K562 (cell line): Measurements from ENCODE around the gene BTRC. TPM values are rescaled to one million over a fixed set of nuclear protein-coding genes. Genes with fewer than 3 reads are reported as not detected.

Experiments used
- ATAC-seq: fragments of 200-7000 bp; cut with Tn5 transposase; 3 replicates; pipeline ENCODE4 v1.9.1; 2020; ENCODE audit warnings: moderate library complexity
- BruUV-seq: library from RNA; stranded (reverse); fragments of 400-500 nt; replicated peaks from 2 replicates; lab custom pipeline; 2021; lab: Mats Ljungman, UMichigan
- CTCF ChIA-PET: fragments of 300-600 bp; formaldehyde crosslinking; extraction: SDS; loops from one replicate; lab custom pipeline; 2021; ENCODE audit warnings: low intra/inter-chr PET ratio; lab: Yijun Ruan, JAX
- POLR2A ChIA-PET: fragments of 300-600, 350-650 bp; sonication (Branson Sonifier 250); formaldehyde crosslinking; extraction: SDS; loops from one replicate; lab custom pipeline; 2021; ENCODE audit warnings: antibody characterized with exemption, inconsistent platforms; lab: Yijun Ruan, JAX
- DNase-seq, 4 experiments: peaks; one replicate each; pipeline versions ENCODE4 v3.0.0 to v3.0.0-alpha.2; 2011 to 2018; ENCODE audit warnings: low spot score in 3 of 4, mixed read lengths in 3 of 4; ENCODE audit errors: extremely low read depth in 1 of 4
- FAIRE-seq: peaks from 2 replicates; lab custom pipeline; 2011; peaks lifted over from hg19 to GRCh38; lab: Jason Lieb, UNC
- H2AFZ ChIP-seq: 2 replicates; pipeline ENCODE4 v1.6.0; 2011; ENCODE audit warnings: low read depth, low read length, control low read depth, inconsistent platforms
- H3K27ac ChIP-seq: fragments of 200-600 bp; 3 replicates; pipeline ENCODE4 v1.8.0; 2011; ENCODE audit warnings: low read depth, mild to moderate bottlenecking, control low read depth, inconsistent platforms, low read length, moderate library complexity, mixed read lengths; ENCODE audit errors: extremely low read depth
- H3K27me3 ChIP-seq, 2 experiments: fragments of 300-600 bp in 1 of 2; 2 replicates in 1 of 2; 3 replicates in 1 of 2; pipeline versions ENCODE4 v1.6.0 to v1.8.0; 2011; ENCODE audit warnings: inconsistent platforms in 2 of 2, low read length in 2 of 2, mild to moderate bottlenecking in 1 of 2, mixed read lengths in 1 of 2, moderate library complexity in 1 of 2; ENCODE audit not compliant: control insufficient read depth in 2 of 2, insufficient read depth in 2 of 2
- H3K36me3 ChIP-seq: fragments of 300-600 bp; 3 replicates; pipeline ENCODE4 v1.8.0; 2011; ENCODE audit warnings: mild to moderate bottlenecking, low read length, inconsistent platforms; ENCODE audit not compliant: control insufficient read depth, insufficient read depth
- H3K4me1 ChIP-seq, 2 experiments: fragments of 200-600 bp in 1 of 2; replicated peaks in 1 of 2; 2 replicates in 1 of 2; 3 replicates in 1 of 2; pipeline versions ENCODE4 v1.5.1 to v1.8.0; 2011; ENCODE audit warnings: inconsistent platforms in 2 of 2, low read length in 2 of 2, mild to moderate bottlenecking in 1 of 2, mixed read lengths in 1 of 2, moderate library complexity in 1 of 2; ENCODE audit not compliant: control insufficient read depth in 2 of 2, insufficient read depth in 2 of 2
- H3K4me2 ChIP-seq: 2 replicates; pipeline ENCODE4 v1.6.1; 2011; ENCODE audit warnings: low read length, control low read depth, inconsistent platforms, mixed read lengths; ENCODE audit not compliant: insufficient read depth
- H3K4me3 ChIP-seq: fragments of 200-600 bp; sonication (generic), shearing (Covaris generic); 2 replicates; pipeline ENCODE4 v1.5.1; 2016; ENCODE audit warnings: control low read depth, inconsistent platforms
- H3K79me2 ChIP-seq: fragments of 200-600 bp; 3 replicates; pipeline ENCODE4 v1.8.0; 2011; ENCODE audit warnings: low read length, inconsistent platforms; ENCODE audit not compliant: control insufficient read depth, insufficient read depth
- H3K9ac ChIP-seq, 2 experiments: 2 replicates each; pipeline versions ENCODE4 v1.6.0 to v1.6.1; 2011; ENCODE audit warnings: low read depth in 2 of 2, low read length in 2 of 2, control low read depth in 1 of 2, inconsistent platforms in 1 of 2, mild to moderate bottlenecking in 1 of 2, mixed read lengths in 1 of 2; ENCODE audit not compliant: insufficient read depth in 1 of 2
- H3K9me1 ChIP-seq: one replicate; pipeline ENCODE4 v1.6.0; 2011; ENCODE audit warnings: inconsistent platforms, mild to moderate bottlenecking, low read length, moderate library complexity; ENCODE audit not compliant: control insufficient read depth, insufficient read depth
- H3K9me3 ChIP-seq: replicated peaks from 2 replicates; pipeline ENCODE4 v1.5.1; 2011; ENCODE audit warnings: low read depth, low read length, inconsistent platforms; ENCODE audit not compliant: control insufficient read depth, insufficient read depth
- H4K20me1 ChIP-seq: replicated peaks from 2 replicates; pipeline ENCODE4 v1.6.1; 2011; ENCODE audit warnings: low read length, inconsistent platforms, mixed read lengths; ENCODE audit not compliant: control insufficient read depth, insufficient read depth
- FOXA1 ChIP-seq: fragments of 450-650 bp; IDR thresholded peaks from 2 replicates; pipeline ENCODE4 v1.6.1; 2016; ENCODE audit warnings: mild to moderate bottlenecking, borderline replicate concordance
- HMG20B ChIP-seq: fragments of 250-450 bp; sonication (Bioruptor Pico); IDR thresholded peaks from 2 replicates; pipeline ENCODE4 v1.5.0; 2021; ENCODE audit warnings: mild to moderate bottlenecking
- WGBS: fragments of 100-300 bp; shearing (Covaris generic); methylation state at CpG from one replicate; pipeline ENCODE4 v1.1.6; 2016; ENCODE audit warnings: low coverage, mixed read lengths; ENCODE audit not compliant: insufficient coverage; ENCODE audit errors: missing lambda C conversion rate; 5-methylcytosine and 5-hydroxymethylcytosine counted together
- in situ Hi-C: fragments of 300-500 bp; cut with MboI; formaldehyde crosslinking; loops from 4 replicates; pipeline ENCODE4 v1.15.0; 2018; ENCODE audit warnings: inconsistent platforms, mixed read lengths
- intact Hi-C: fragments of 100-400 bp; cut with micrococcal nuclease; formaldehyde crosslinking; loops from 2 replicates; pipeline ENCODE4 v1.14.2; 2022
- polyA plus RNA-seq, 8 experiments: library from polyadenylated mRNA; depleted of rRNA in 4 of 8; stranded (reverse) in 5 of 8; unstranded in 3 of 8; fragments of >200 nt; fragmentation: Nextera tagmentation in 2 of 8; fragmentation: Illumina TruSeq in 1 of 8; extraction: Ambion mirVana in 2 of 8; extraction: Trizol in 1 of 8; gene quantifications; 2 replicates each; pipeline versions ENCODE4 v1.2.1 to v1.2.3, GENCODE V29; 2011 to 2014; ENCODE audit warnings: inconsistent platforms in 1 of 8, missing spikeins in 1 of 8
- total RNA-seq, 7 experiments: library from RNA; depleted of rRNA in 6 of 7; stranded (reverse); fragments of >200 nt in 6 of 7; fragmentation: Illumina TruSeq in 2 of 7; extraction: Trizol in 2 of 7; gene quantifications; 2 replicates each; pipeline versions ENCODE4 v1.2.1 to v1.2.3, GENCODE V29; 2011 to 2021; ENCODE audit warnings: low replicate concordance in 1 of 7
- TF ChIP-seq, protein P1 (sequence below): sonication (generic); formaldehyde crosslinking; IDR thresholded peaks from 2 replicates; pipeline ENCODE4 v1.9.0; 2022; ENCODE audit warnings: mild to moderate bottlenecking, missing genetic modification reagents

BTRC gene
- total and polyA plus RNA-seq, 9 of the 15 experiments (the other 6 are each of a cell fraction or from before 2014, with no cell fraction given) = 1.6 to 15.4 (median 7.0) TPM

DNA sequence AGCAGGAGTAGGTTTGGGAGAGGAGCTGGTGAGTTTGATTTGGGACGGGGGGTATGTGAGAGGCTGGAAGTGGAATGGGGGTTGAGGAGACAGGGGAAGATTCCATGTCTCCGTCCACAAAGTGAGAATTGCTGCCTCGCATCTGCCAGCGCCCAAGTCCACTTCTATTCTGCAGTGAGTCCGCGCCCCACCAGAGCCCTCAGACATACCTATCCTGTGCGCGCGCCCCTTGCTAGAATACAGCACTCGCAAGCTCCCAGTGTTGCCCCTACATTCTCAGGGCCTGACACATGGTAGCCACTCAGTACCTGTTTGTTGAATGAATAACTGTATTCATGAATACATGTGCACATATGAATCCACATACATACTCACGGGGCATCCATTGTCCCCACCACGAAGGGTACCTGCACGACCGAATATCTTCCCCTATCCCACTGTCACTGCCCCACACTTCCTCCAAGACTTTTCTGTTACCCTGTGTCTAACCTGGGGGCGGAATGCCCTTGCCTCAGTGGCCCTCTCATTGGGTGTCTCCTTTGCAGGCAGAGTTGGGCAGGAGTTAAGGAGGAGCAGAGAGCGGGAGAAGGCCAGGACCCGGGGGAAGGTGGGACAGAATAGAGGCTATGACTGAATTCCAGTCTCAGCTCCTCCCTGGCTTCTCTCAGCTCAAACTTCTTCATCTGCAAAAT lies 214.2 kb downstream of the BTRC start:
- no peaks in the 10 kb centered on the region for H4K20me1 ChIP-seq
- TF ChIP-seq FOXA1 (no peak), HMG20B (CRISPR knock-in tag) (no peak)
- TF ChIP-seq, protein P1, sequence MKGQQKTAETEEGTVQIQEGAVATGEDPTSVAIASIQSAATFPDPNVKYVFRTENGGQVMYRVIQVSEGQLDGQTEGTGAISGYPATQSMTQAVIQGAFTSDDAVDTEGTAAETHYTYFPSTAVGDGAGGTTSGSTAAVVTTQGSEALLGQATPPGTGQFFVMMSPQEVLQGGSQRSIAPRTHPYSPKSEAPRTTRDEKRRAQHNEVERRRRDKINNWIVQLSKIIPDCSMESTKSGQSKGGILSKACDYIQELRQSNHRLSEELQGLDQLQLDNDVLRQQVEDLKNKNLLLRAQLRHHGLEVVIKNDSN (CRISPR knock-in tag) = no peak
- no peaks in the 10 kb centered on the region for H3K27me3 ChIP-seq
- ChIA-PET POLR2A (interaction anchor here (0.6 kb wide), 2 partner anchors 18 to 78 kb away, joined by 3 to 4 read pairs; no protein-coding TSS in a partner anchor), CTCF (no interaction called here)
- no peak for FAIRE-seq
- no peak overlapping the region for H3K4me3 ChIP-seq
- H2AFZ ChIP-seq = no peak overlapping the region
- in situ Hi-C loops (loop anchor here (5.0 kb wide), 1 partner anchor 266 kb away; no protein-coding TSS in a partner anchor), intact Hi-C loops (loop anchor here (5.0 kb wide), 1 partner anchor 356 kb away; no protein-coding TSS in a partner anchor)
- DNase-seq = no peak
- no peak overlapping the region for H3K9ac ChIP-seq
- H3K9me1 ChIP-seq = no peaks in the 10 kb centered on the region
- H3K79me2 ChIP-seq = no peaks in the 10 kb centered on the region
- H3K27ac ChIP-seq = no peak overlapping the region
- H3K4me2 ChIP-seq = no peak overlapping the region
- no TSS peak for BruUV-seq
- peaks cover 13 to 39% of the 10 kb centered on the region in 2 experiments; a peak in 4 of 5 replicates for H3K4me1 ChIP-seq
- H3K9me3 ChIP-seq = no peaks in the 10 kb centered on the region; the same call in 1 of the 2 replicates
- H3K36me3 ChIP-seq = no peaks in the 10 kb centered on the region
- WGBS = 74% methylated on average over 9 of the region's 17 CpGs
- no peak for ATAC-seq
